Fibroblast of mammary gland (primary cell): ENCODE measurements around the gene TUBA4B.
"Not testable (repeated sequence)": the region's sequence is repeated elsewhere in the genome, so short reads cannot be mapped to it uniquely, and the experiment has no call there.

Source experiments
- DNase-seq: peaks from one replicate; pipeline ENCODE4 v3.0.0-alpha.2; 2010; ENCODE audit warnings: low read depth
- H3K4me3 ChIP-seq: 2 replicates; pipeline ENCODE4 v1.5.1; 2011; ENCODE audit warnings: low read depth, mild to moderate bottlenecking, low read length, moderate library complexity; ENCODE audit not compliant: control insufficient read depth
- TF ChIP-seq, protein P1 (sequence below): conservative IDR thresholded peaks from 2 replicates; pipeline ENCODE4 v1.5.1; 2011; ENCODE audit warnings: low read depth, low read length, inconsistent platforms; ENCODE audit not compliant: control insufficient read depth, insufficient read depth

The TUBA4B gene

DNA sequence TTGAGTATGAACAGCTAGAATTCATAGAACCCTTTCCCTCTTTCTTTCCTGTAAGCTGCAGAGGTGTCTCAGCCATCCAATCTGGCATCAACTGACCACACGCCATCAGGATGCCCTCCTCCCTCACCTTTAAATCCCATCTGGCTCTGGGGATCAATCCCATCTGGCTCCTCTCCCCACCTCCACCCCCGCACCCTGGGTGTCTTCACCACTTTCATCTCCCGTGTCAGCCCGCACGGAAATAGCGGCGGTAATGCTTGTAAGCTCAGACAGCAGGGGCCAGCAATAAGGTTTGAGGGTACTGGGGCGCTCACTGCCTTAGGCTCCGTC, 508 bp upstream of the TUBA4B start:
- no peak for DNase-seq
- H3K4me3 ChIP-seq: peak overlapping the region; percentile 44
- TF ChIP-seq, protein P1, sequence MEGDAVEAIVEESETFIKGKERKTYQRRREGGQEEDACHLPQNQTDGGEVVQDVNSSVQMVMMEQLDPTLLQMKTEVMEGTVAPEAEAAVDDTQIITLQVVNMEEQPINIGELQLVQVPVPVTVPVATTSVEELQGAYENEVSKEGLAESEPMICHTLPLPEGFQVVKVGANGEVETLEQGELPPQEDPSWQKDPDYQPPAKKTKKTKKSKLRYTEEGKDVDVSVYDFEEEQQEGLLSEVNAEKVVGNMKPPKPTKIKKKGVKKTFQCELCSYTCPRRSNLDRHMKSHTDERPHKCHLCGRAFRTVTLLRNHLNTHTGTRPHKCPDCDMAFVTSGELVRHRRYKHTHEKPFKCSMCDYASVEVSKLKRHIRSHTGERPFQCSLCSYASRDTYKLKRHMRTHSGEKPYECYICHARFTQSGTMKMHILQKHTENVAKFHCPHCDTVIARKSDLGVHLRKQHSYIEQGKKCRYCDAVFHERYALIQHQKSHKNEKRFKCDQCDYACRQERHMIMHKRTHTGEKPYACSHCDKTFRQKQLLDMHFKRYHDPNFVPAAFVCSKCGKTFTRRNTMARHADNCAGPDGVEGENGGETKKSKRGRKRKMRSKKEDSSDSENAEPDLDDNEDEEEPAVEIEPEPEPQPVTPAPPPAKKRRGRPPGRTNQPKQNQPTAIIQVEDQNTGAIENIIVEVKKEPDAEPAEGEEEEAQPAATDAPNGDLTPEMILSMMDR: no peak

DNA sequence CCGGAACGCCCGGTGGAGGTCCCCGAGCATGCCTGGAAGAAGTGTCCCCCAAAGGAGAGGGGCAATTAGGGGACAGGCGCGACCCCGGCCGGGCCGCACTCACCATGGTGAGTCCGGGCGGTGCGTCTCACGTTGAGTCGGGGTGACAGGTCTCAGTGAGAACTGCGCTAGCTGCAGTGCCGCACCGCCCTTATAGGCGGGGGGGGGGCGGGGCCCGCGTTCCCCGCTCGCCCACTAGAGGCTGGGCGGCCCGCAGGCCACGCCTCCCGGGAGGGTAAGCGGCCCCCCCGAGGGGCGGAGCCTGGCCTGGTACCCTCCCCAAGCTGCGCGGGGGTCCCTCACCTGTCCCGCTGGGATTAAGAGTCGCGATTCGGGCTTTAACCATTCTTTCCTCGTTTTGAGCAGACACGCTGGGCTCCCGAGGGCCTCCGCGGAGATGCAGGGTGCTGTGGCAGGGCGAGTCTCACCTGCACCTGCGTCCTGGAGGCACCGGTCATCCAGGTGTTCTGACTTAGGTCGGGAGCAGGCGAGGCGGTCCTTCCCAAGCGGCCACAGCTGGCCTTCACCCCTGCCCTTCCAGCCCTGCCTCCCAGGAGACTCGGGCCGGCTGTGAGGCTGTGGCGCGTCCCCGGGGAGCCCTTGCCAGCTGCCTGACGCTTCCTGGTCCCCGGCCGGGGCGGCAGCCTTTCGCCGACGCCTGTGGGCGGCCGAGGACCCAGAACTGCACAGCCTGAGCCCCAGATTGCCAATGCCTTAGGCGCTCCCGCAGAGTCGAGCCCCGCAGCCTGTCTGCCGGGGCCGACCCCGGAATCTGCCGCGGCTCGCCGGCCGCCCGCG, 928 bp downstream of the TUBA4B start, which contains the start of gene TUBA4A:
Gene TUBA4A, minus strand, starts transcription at position 166 of the 837 bp plus-strand sequence. Its CDS starts 60 bp downstream, at position 106.
- DNase-seq: peak; percentile 35
- H3K4me3 ChIP-seq: peak within 1 kb of the TSS; percentile 44
- TF ChIP-seq, protein P1: no peak

DNA sequence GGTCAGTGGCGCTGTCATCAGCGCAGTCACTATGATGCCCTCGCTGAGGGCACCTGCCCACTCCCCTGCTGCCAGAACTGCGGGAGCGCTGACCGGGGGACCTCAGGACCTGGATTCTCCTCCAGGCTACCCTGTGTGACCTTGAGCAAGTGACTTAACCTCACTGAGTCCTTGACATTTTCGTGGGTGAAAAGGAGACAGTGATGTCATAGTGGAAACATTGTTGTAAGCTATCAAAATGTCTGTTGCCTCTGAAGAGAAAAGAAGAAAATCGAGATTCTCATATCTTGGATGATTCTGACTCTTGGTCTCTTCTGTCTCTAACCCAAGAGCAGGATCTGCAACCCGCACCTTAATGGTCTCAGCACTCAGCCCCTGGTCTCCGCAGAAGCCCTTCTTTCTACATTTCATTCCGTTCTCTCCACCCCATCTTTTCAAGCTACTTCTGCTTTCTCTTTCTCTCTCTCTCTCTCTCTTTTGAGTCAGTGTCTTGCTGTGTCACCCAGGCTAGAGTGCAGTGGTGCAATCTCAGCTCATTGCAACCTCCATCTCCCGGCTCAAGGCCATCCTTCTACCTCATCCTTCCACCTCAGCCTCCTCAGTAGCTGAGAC, 1.7 kb downstream of the TUBA4B start:
- TF ChIP-seq, protein P1: no peak
- H3K4me3 ChIP-seq: no peak overlapping the region
- no peak for DNase-seq

DNA sequence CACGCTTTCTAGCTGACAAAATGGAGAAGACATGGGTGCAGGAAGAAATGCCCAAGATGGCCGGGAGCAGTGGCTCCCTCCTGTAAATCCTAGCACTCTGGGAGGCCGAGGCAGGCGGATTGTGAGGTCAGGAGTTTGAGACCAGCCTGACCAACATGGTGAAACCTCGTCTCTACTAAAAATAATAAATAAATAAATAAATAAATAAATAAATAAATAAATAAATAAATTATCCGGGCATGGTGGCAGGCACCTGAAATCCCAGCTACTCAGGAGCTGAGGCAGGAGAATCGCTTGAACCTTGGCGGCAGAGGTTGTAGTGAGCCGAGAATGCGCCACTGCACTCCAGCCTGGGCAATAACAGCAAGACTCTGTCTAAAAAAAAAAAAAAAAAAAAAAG, 5.9 kb downstream of the TUBA4B start:
- DNase-seq, H3K4me3 ChIP-seq: not testable (repeated sequence)

DNA sequence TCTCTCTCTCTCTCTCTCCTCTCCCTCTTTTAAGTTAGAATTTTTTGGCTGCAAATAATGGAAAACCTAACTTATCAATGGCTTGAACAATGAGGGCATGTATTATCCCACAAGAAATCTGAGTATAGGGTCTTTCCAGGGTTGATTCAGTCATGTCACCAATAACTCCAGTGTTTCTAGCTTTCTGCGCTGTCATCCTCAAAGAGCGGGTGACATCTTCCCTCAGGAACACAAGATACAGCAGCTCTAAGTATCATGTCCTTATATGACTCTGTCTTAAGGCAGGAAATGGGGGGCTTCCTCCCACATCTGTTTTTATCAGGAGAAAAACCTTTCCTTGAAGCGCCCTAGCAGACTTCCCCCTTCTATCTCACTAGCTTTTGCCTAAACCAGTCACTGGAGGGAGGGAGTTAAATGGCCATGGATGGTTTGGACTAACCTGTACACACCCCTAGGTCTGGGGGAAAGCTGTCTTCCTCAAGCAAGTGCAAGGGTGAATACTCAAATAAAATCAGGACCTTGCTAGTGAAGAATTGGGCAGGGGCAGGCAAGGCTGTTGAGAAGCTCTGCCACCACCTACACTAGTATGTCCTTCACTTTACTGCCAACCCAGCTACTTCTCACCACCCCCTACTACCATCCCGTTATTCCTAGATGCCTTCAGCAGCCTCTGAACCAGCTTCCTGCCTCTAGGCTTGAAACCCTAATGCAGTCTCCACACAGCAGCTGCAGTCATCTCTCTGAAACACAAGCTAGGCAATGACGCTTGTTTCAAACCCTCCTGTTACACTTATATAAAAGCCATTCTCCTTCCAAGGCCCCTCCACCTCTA, 8.2 kb downstream of the TUBA4B start:
- TF ChIP-seq, protein P1: no peak
- no peak overlapping the region for H3K4me3 ChIP-seq
- no peak for DNase-seq

DNA sequence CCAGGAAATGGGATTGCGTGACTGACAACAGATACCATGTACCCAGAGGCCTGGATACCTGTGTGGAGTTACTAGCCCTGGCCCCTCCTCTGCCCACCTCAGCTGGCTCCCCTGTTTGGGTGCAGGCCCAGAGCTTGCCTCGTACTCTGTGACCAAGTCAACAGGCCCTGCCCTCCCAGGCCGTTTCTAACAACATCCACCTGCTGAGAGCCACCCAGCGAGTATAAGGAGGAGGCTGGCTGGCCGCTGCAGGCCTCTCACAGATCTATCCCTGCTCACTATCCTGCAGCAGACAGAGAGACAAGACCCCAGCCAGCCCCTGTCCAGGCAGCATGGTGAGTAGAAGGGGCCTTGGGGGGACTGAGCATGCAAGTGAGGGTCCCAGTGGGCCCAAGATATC, 13.2 kb downstream of the TUBA4B start:
- TF ChIP-seq, protein P1: no peak
- no peak for DNase-seq
- H3K4me3 ChIP-seq: no peak overlapping the region

DNA sequence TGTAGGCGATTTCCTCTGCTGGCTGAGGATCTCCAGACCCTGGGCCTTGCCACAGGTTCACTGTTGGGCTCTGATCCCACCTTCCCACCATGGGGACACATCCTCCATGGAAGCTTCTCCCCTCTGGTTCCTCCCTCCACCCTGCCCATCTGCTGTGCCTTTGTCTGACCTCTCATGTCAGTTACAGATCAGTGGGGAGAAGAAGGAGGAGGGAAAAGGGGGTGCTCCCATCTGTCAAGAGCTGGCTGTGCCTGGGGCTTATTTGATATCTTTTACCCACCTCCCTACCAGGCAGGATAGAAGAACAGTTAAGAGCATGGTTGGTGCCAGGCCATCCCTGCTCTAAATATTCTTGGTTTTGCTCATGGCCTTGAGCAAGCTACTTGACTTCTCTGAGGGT, 13.8 kb downstream of the TUBA4B start:
- DNase-seq: no peak
- TF ChIP-seq, protein P1: no peak

More for the DNA sequence above, 13.8 kb downstream of the TUBA4B start:
- no peak overlapping the region for H3K4me3 ChIP-seq
